GM19397 (cell line): ENCODE results near the gene KLHL21.
"Not testable (repeated sequence)": the region's sequence is repeated elsewhere in the genome, so short reads cannot be mapped to it uniquely, and the experiment has no call there.

Experiments used
- ATAC-seq: cut with Tn5 transposase; IDR thresholded peaks from one replicate; pipeline ENCODE4 v1.9.1; 2021; ENCODE audit warnings: mild to moderate bottlenecking, moderate library complexity; ENCODE audit not compliant: unreplicated experiment

Gene KLHL21

GRCh38 chr1:6600410-6601048 lies 2.1 kb downstream of the KLHL21 start:
- no peak for ATAC-seq

GRCh38 chr1:6599991-6600390 lies 2.7 kb downstream of the KLHL21 start:
- ATAC-seq, result not testable (repeated sequence)

- ATAC-seq, result no peak
Measured at GRCh38 chr1:6599141-6599975, 3.3 kb downstream of the KLHL21 start.

- no peak for ATAC-seq
Measured at GRCh38 chr1:6597777-6598131, 4.9 kb downstream of the KLHL21 start.

GRCh38 chr1:6596886-6597776 lies 5.5 kb downstream of the KLHL21 start:
- ATAC-seq, result no peak

- no peak for ATAC-seq
Measured at GRCh38 chr1:6596351-6596750, 6.3 kb downstream of the KLHL21 start.

GRCh38 chr1:6594977-6595740 lies 7.5 kb downstream of the KLHL21 start:
- ATAC-seq, result no peak

GRCh38 chr1:6593810-6594209 lies 8.9 kb downstream of the KLHL21 start:
- no peak for ATAC-seq

- ATAC-seq, result no peak
Measured at GRCh38 chr1:6592865-6593593, 9.6 kb downstream of the KLHL21 start.

GRCh38 chr1:6592441-6592840 lies 10.2 kb downstream of the KLHL21 start:
- no peak for ATAC-seq

- no peak for ATAC-seq
Measured at GRCh38 chr1:6591644-6592043, 11.0 kb downstream of the KLHL21 start.

GRCh38 chr1:6591222-6591621 lies 11.4 kb downstream of the KLHL21 start:
- ATAC-seq, result no peak

- no peak for ATAC-seq
Measured at GRCh38 chr1:6590046-6590445, 12.6 kb downstream of the KLHL21 start.

GRCh38 chr1:6588893-6589520 lies 13.7 kb downstream of the KLHL21 start:
- ATAC-seq, result no peak

- no peak for ATAC-seq
Measured at GRCh38 chr1:6588128-6588892, 14.4 kb downstream of the KLHL21 start.

GRCh38 chr1:6587261-6588005 lies 15.2 kb downstream of the KLHL21 start:
- ATAC-seq, result no peak

GRCh38 chr1:6586404-6586816 lies 16.3 kb downstream of the KLHL21 start:
- no peak for ATAC-seq

GRCh38 chr1:6585841-6586240 lies 16.8 kb downstream of the KLHL21 start:
- ATAC-seq, result no peak
